RWPE2 (cell line): ENCODE results near the gene PFKFB1.
"Not testable (repeated sequence)": the region's sequence is repeated elsewhere in the genome, so short reads cannot be mapped to it uniquely, and the experiment has no call there.

Experiments used
- ATAC-seq: fragments of 200-7000 bp; cut with Tn5 transposase; 3 replicates; pipeline ENCODE4 v1.9.1; 2021; ENCODE audit warnings: low read depth
- DNase-seq: peaks from one replicate; pipeline ENCODE4 v3.0.0-alpha.2; 2020; ENCODE audit warnings: low spot score
- H3K27ac ChIP-seq: fragments of 450-650 bp; 2 replicates; pipeline ENCODE4 v1.5.1; 2017; ENCODE audit warnings: mild to moderate bottlenecking; ENCODE audit not compliant: poor library complexity, severe bottlenecking
- H3K27me3 ChIP-seq: fragments of 250-450 bp; sonication (Bioruptor Pico); 2 replicates; pipeline ENCODE4 v1.5.1; 2021; ENCODE audit warnings: mild to moderate bottlenecking, moderate library complexity; ENCODE audit not compliant: insufficient read depth, poor library complexity, severe bottlenecking
- H3K36me3 ChIP-seq: fragments of 250-450 bp; sonication (Bioruptor Pico); 2 replicates; pipeline ENCODE4 v1.5.1; 2020; ENCODE audit warnings: low read depth, mild to moderate bottlenecking, moderate library complexity
- H3K4me1 ChIP-seq: fragments of 250-450 bp; sonication (Bioruptor Pico); 2 replicates; pipeline ENCODE4 v1.5.1; 2021; ENCODE audit warnings: mild to moderate bottlenecking, moderate library complexity; ENCODE audit not compliant: insufficient read depth, poor library complexity, severe bottlenecking
- H3K4me3 ChIP-seq: fragments of 250-450 bp; sonication (Bioruptor Pico); 2 replicates; pipeline ENCODE4 v1.5.1; 2021; ENCODE audit warnings: mild to moderate bottlenecking, moderate library complexity; ENCODE audit not compliant: severe bottlenecking
- H3K9me3 ChIP-seq: fragments of 250-450 bp; sonication (Bioruptor Pico); 2 replicates; pipeline ENCODE4 v1.5.1; 2021; ENCODE audit warnings: mild to moderate bottlenecking, moderate library complexity; ENCODE audit not compliant: severe bottlenecking
- TF ChIP-seq, protein P1 (sequence below): fragments of 450-650 bp; IDR thresholded peaks from one replicate; pipeline ENCODE4 v1.5.1; 2017; ENCODE audit warnings: mild to moderate bottlenecking, moderate library complexity; ENCODE audit not compliant: poor library complexity, severe bottlenecking

The PFKFB1 gene

GRCh38 chrX:54995621-54996020, 1.6 kb upstream of the PFKFB1 start:
- H3K27ac ChIP-seq, result no peak overlapping the region
- H3K4me1 ChIP-seq, result no peaks in the 10 kb centered on the region
- TF ChIP-seq, protein P1, sequence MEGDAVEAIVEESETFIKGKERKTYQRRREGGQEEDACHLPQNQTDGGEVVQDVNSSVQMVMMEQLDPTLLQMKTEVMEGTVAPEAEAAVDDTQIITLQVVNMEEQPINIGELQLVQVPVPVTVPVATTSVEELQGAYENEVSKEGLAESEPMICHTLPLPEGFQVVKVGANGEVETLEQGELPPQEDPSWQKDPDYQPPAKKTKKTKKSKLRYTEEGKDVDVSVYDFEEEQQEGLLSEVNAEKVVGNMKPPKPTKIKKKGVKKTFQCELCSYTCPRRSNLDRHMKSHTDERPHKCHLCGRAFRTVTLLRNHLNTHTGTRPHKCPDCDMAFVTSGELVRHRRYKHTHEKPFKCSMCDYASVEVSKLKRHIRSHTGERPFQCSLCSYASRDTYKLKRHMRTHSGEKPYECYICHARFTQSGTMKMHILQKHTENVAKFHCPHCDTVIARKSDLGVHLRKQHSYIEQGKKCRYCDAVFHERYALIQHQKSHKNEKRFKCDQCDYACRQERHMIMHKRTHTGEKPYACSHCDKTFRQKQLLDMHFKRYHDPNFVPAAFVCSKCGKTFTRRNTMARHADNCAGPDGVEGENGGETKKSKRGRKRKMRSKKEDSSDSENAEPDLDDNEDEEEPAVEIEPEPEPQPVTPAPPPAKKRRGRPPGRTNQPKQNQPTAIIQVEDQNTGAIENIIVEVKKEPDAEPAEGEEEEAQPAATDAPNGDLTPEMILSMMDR, result no peak
- H3K4me3 ChIP-seq, result no peak overlapping the region
- no peak for DNase-seq
- no peaks in the 10 kb centered on the region for H3K36me3 ChIP-seq
- no peaks in the 10 kb centered on the region for H3K9me3 ChIP-seq
- ATAC-seq, result no peak
- no peaks in the 10 kb centered on the region for H3K27me3 ChIP-seq

- Histone ChIP-seq H3K36me3 (no peaks in the 10 kb centered on the region), H3K27me3 (no peaks in the 10 kb centered on the region), H3K9me3 (no peaks in the 10 kb centered on the region), H3K4me1 (no peaks in the 10 kb centered on the region), H3K27ac (no peak overlapping the region), H3K4me3 (no peak overlapping the region)
- ATAC-seq (no peak), DNase-seq (no peak)
- TF ChIP-seq, protein P1, result no peak
Measured at GRCh38 chrX:54994668-54995351, 822 bp upstream of the PFKFB1 start.

- H3K36me3 ChIP-seq, result no peaks in the 10 kb centered on the region
- DNase-seq (no peak), ATAC-seq (no peak)
- no peaks in the 10 kb centered on the region for H3K4me1 ChIP-seq
- no peaks in the 10 kb centered on the region for H3K9me3 ChIP-seq
- H3K4me3 ChIP-seq, result no peak overlapping the region
- no peak overlapping the region for H3K27ac ChIP-seq
- no peaks in the 10 kb centered on the region for H3K27me3 ChIP-seq
- TF ChIP-seq, protein P1, result no peak
Measured at GRCh38 chrX:54992911-54993622, 921 bp downstream of the PFKFB1 start.

- H3K27me3 ChIP-seq, result no peaks in the 10 kb centered on the region
- no peak overlapping the region for H3K4me3 ChIP-seq
- no peak overlapping the region for H3K27ac ChIP-seq
- ATAC-seq (no peak), DNase-seq (no peak)
- H3K9me3 ChIP-seq, result no peaks in the 10 kb centered on the region
- H3K36me3 ChIP-seq, result no peaks in the 10 kb centered on the region
- TF ChIP-seq, protein P1, result no peak
- no peaks in the 10 kb centered on the region for H3K4me1 ChIP-seq
Measured at GRCh38 chrX:54991706-54992105, 2.3 kb downstream of the PFKFB1 start.

GRCh38 chrX:54983306-54983705, 10.7 kb downstream of the PFKFB1 start:
- not testable (repeated sequence) for H3K27me3 ChIP-seq, H3K27ac ChIP-seq, H3K4me1 ChIP-seq, ATAC-seq, H3K9me3 ChIP-seq, H3K4me3 ChIP-seq, H3K36me3 ChIP-seq, DNase-seq
